Measurements from ENCODE around the gene TNXB.

DNA sequence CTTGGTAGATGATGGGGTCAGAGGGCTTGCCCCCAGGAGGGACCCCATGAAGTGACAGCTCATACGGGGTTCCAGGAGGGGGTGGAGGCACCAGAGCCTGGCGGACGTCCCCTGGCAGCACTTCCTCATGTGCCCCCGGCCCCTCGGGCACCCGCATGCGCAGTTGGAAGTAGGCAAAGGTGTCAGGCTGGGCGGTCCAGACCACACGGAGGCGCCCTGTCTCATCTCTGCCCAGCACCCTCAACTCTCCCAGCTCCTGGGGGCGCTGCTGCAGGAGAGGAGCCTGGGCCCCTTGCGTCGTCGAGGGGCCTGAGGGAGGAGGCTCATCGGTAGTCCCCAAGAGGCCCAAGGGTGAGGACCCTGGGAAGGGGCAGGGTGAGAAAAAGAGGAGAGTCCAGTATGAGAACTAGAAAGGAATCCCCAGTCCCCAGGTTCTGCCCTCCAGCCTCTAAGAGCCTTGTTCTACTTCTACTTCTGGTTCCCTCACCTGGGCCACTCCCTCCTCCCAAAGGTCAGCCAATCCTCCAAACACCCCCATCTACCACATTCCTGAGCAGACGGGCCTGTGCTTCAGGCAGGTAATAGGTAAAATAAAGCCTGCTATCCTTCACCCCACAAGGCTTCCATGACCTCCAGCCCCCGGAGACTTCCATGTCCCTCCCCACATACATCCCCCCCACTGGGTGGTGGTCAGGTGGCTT lies 23.2 kb downstream of the TNXB start:
- TF ChIP-seq, protein P1, sequence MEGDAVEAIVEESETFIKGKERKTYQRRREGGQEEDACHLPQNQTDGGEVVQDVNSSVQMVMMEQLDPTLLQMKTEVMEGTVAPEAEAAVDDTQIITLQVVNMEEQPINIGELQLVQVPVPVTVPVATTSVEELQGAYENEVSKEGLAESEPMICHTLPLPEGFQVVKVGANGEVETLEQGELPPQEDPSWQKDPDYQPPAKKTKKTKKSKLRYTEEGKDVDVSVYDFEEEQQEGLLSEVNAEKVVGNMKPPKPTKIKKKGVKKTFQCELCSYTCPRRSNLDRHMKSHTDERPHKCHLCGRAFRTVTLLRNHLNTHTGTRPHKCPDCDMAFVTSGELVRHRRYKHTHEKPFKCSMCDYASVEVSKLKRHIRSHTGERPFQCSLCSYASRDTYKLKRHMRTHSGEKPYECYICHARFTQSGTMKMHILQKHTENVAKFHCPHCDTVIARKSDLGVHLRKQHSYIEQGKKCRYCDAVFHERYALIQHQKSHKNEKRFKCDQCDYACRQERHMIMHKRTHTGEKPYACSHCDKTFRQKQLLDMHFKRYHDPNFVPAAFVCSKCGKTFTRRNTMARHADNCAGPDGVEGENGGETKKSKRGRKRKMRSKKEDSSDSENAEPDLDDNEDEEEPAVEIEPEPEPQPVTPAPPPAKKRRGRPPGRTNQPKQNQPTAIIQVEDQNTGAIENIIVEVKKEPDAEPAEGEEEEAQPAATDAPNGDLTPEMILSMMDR (IDR thresholded peaks at IDR 0.05; ENCODE audit: extremely low read depth in 1 of 2, insufficient read depth in 1 of 2, low read depth in 1 of 2, low read length in 2 of 2) = no peak
- TF ChIP-seq EZH2 (IDR thresholded peaks at IDR 0.05; ENCODE audit: borderline replicate concordance, low read depth, low read length, severe bottlenecking) (no peak), POLR2AphosphoS5 (IDR thresholded peaks at IDR 0.05; ENCODE audit: insufficient read depth, low read depth, low read length) (no peak), MYC (IDR thresholded peaks at IDR 0.05; ENCODE audit: low read depth, low read length) (no peak)

Measured in endothelial cell of umbilical vein (primary cell).